Muscle of back (tissue), 11 donors: ENCODE results near the gene PAF1. TPM values are rescaled to one million over a fixed set of nuclear protein-coding genes. Genes with fewer than 3 reads are reported as not detected.
"Not testable (repeated sequence)": the region's sequence is repeated elsewhere in the genome, so short reads cannot be mapped to it uniquely, and the experiment has no call there.

Experiments used
- DNase-seq, 3 donors: peaks; one replicate each; pipeline versions ENCODE4 v3.0.0 to v3.0.0-alpha.2; 2013
- polyA plus RNA-seq, 10 donors: library from polyadenylated mRNA; unstranded; fragments of 120-200 nt; gene quantifications; one replicate each; pipeline ENCODE4 v1.2.1, GENCODE V29; 2013; ENCODE audit not compliant: insufficient read length in 10 of 10

The PAF1 gene
- polyA plus RNA-seq, 10 donors = 33.8 to 43.8 (median 38.7) TPM

GRCh38 chr19:39384839-39385568, 5.9 kb downstream of the PAF1 start:
- DNase-seq = no peak

GRCh38 chr19:39382991-39383828, 7.7 kb downstream of the PAF1 start:
- DNase-seq = no peak

DNA sequence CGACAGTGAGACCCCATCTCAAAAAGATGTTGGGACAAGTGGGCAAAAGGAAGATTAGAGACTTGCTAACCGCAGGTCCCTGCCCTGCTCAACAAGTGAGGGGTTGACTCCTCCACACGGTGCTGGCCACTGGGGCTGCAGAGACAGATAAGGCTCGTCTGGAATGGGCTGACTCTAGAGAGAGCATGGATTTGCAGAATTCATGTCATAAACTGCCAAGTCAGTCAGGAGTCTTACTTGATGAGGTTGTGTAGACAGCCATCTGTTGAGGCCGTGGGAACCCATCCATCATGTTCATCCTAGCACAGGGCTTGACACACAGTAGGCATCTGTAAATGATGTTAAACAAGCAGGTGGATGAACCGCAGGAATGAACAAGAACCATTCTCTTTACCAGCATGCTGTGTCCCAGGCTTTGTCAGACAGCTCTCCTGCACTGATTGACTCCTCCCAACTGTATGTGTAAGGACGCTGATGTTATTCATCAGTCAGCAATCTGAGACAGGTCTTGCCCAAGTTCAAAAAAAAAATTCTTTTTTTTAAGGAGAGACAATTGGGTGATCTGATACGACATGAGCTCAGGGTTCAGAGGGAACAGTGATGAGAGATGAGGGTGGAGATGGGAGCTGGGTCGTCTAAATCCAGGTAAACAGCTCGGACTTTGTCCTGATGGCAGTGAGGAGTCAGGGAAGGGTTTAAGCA, 8.8 kb downstream of the PAF1 start:
- no peak for DNase-seq

- DNase-seq = no peak
Measured at GRCh38 chr19:39380521-39381502, 10.1 kb downstream of the PAF1 start.

- DNase-seq = peak in 1 of 3 donors; percentile 69
Measured at GRCh38 chr19:39379865-39380396, 11.0 kb downstream of the PAF1 start.

DNA sequence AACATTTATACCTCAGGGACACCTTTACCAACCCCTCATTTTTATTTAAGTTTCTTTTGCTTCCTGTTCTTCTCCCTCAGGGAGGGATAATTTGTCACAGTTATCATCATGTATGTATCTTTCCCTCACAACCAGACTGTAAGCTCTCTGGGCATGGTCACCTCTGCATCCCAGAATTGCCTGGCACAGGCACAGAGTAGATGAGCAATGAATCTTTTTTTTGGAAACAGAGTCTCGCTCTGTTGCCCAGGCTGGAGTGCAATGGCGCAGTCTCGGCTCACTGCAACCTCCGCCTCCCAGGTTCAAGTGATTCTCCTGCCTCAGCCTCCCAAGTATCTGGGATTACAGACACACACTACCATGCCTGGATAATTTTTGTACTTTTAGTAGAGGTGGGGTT, 11.5 kb downstream of the PAF1 start:
- not testable (repeated sequence) for DNase-seq

GRCh38 chr19:39377373-39378362, 13.2 kb downstream of the PAF1 start:
- no peak for DNase-seq

DNA sequence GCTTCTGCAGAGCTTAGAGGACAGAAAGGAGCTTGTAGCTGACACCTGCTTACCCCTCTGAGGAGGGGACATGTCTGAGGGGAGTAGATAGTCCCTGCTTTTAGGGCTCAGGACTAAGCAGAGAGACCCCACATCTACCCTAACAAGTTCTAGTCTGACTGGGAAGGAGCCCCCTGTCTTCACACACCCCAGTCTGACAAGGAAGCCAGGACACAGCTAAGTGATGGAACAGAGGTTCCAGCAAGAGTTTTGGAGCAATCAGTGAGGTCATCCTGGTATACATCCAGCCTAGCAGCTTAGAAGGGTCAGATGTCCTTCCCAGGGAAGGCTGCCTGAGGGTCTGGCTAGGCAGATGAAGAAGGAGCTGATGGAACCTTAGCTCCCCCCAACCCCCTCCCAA, 15.0 kb downstream of the PAF1 start:
- DNase-seq = no peak

- no peak for DNase-seq
Measured at GRCh38 chr19:39372941-39373340, 18.0 kb downstream of the PAF1 start.

- peak; percentile 90 to 94 (median 91) for DNase-seq
Measured at GRCh38 chr19:39372047-39372802, 18.7 kb downstream of the PAF1 start.

GRCh38 chr19:39370735-39371134, 20.2 kb downstream of the PAF1 start:
- no peak for DNase-seq

- DNase-seq = no peak
Measured at GRCh38 chr19:39369200-39369599, 21.7 kb downstream of the PAF1 start.

DNA sequence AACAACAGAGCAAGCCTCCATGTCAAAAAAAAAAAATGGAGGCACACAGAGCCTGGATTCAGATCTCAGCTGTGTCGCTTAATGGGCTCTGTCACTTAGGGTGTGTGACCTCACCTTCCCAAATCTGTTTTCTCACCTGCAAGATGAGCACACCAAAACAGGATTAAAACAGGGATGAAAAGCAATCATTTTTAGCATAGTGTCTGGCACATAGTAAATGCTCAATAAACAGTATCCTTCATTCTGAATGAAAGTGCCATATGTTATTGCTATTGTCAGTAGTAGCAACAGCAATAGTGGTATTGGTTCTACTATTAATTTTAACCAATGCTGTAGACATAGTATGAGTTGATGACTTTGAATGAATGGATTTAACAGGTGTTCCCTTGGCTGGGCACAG, 25.4 kb downstream of the PAF1 start:
- no peak for DNase-seq

- peak in 2 of 3 donors; percentile 65 to 88 for DNase-seq
Measured at GRCh38 chr19:39363901-39364457, 26.9 kb downstream of the PAF1 start.

GRCh38 chr19:39362682-39363657, 27.9 kb downstream of the PAF1 start:
- DNase-seq = no peak

GRCh38 chr19:39360599-39360998, 30.3 kb downstream of the PAF1 start:
- DNase-seq = no peak

GRCh38 chr19:39359026-39359425, 31.9 kb downstream of the PAF1 start:
- no peak for DNase-seq
